PC-3 (cell line): ENCODE results near the gene HDAC5. TPM values are rescaled to one million over a fixed set of nuclear protein-coding genes. Genes with fewer than 3 reads are reported as not detected.

Source experiments
- ATAC-seq: fragments of 200-7000 bp; cut with Tn5 transposase; 2 replicates; pipeline ENCODE4 v1.9.1; 2020; ENCODE audit warnings: mild to moderate bottlenecking, moderate library complexity
- BruUV-seq: library from RNA; stranded (reverse); fragments of 400-500 nt; replicated peaks from 2 replicates; lab custom pipeline; 2021; lab: Mats Ljungman, UMichigan
- CTCF ChIA-PET: fragments of 300-600 bp; sonication (Branson Sonifier 250); formaldehyde crosslinking; loops from one replicate; lab custom pipeline; 2022; ENCODE audit warnings: antibody characterized with exemption; lab: Charles Lee
- POLR2A ChIA-PET: fragments of 300-600 bp; sonication (Branson Sonifier 250); formaldehyde crosslinking; loops from one replicate; lab custom pipeline; 2022; ENCODE audit warnings: antibody characterized with exemption; ENCODE audit not compliant: unreplicated experiment; lab: Charles Lee
- DNase-seq: peaks from one replicate; pipeline ENCODE4 v3.0.0-alpha.2; 2015
- H2AFZ ChIP-seq: fragments of 300-600 bp; sonication (generic); 2 replicates; pipeline ENCODE4 v1.6.0; 2016; ENCODE audit warnings: antibody characterized with exemption, low read length
- H3F3A ChIP-seq: fragments of 300-600 bp; sonication (generic); one replicate; pipeline ENCODE4 v1.6.0; 2017; ENCODE audit warnings: antibody characterized with exemption, low read length, control low read depth, mild to moderate bottlenecking; ENCODE audit not compliant: unreplicated experiment
- H3K27ac ChIP-seq: fragments of 300-600 bp; sonication (generic); 2 replicates; pipeline ENCODE4 v1.5.1; 2016; ENCODE audit warnings: mild to moderate bottlenecking, low read length
- H3K27me3 ChIP-seq: fragments of 300-600 bp; sonication (generic); 2 replicates; pipeline ENCODE4 v1.6.1; 2016; ENCODE audit warnings: low read length, mixed read lengths
- H3K36me3 ChIP-seq: fragments of 300-600 bp; sonication (generic); 2 replicates; pipeline ENCODE4 v1.6.1; 2016; ENCODE audit warnings: low read depth, mixed run types, low read length, mixed read lengths
- H3K4me1 ChIP-seq: fragments of 300-600 bp; sonication (generic); 2 replicates; pipeline ENCODE4 v1.5.1; 2016; ENCODE audit warnings: low read length; ENCODE audit not compliant: insufficient read depth
- H3K4me2 ChIP-seq: fragments of 300-600 bp; sonication (generic); 2 replicates; pipeline ENCODE4 v1.6.0; 2016; ENCODE audit warnings: low read length
- H3K4me3 ChIP-seq: fragments of 300-600 bp; sonication (generic); 2 replicates; pipeline ENCODE4 v1.5.1; 2016; ENCODE audit warnings: mild to moderate bottlenecking, low read length, mixed read lengths
- H3K79me2 ChIP-seq: fragments of 300-600 bp; sonication (generic); 2 replicates; pipeline ENCODE4 v1.6.1; 2017; ENCODE audit warnings: low read length, mixed read lengths
- H3K9ac ChIP-seq: fragments of 300-600 bp; sonication (generic); 2 replicates; pipeline ENCODE4 v1.6.0; 2016; ENCODE audit warnings: mild to moderate bottlenecking, low read length
- H3K9me2 ChIP-seq: fragments of 300-600 bp; sonication (generic); replicated peaks from 2 replicates; pipeline ENCODE4 v1.6.1; 2016; ENCODE audit warnings: mixed run types, low read length, mixed read lengths
- H3K9me3 ChIP-seq: fragments of 300-600 bp; sonication (generic); 2 replicates; pipeline ENCODE4 v1.6.1; 2016; ENCODE audit warnings: low read length, mixed read lengths
- H4K20me1 ChIP-seq: fragments of 300-600 bp; sonication (generic); 2 replicates; pipeline ENCODE4 v1.6.1; 2016; ENCODE audit warnings: low read length, mixed read lengths
- EZH2 ChIP-seq: fragments of 300-600 bp; sonication (generic); IDR thresholded peaks from one replicate; pipeline ENCODE4 v1.6.1; 2017; ENCODE audit warnings: antibody characterized with exemption, mild to moderate bottlenecking, low read length; ENCODE audit not compliant: unreplicated experiment
- EZH2phosphoT487 ChIP-seq: fragments of 300-600 bp; sonication (generic); IDR thresholded peaks from 2 replicates; pipeline ENCODE4 v1.6.1; 2018; ENCODE audit warnings: mild to moderate bottlenecking, antibody characterized with exemption, low read length, borderline replicate concordance
- intact Hi-C: fragments of 100-400 bp; cut with micrococcal nuclease; formaldehyde crosslinking; loops from 2 replicates; pipeline ENCODE4 v1.9.0; 2023
- total RNA-seq: library from RNA; depleted of rRNA; stranded (reverse); fragments of >200 nt; gene quantifications from 2 replicates; pipeline ENCODE4 v1.2.3, GENCODE V29; 2014
- TF ChIP-seq, protein P1 (sequence below): fragments of 300-600 bp; sonication (generic); conservative IDR thresholded peaks from 2 replicates; pipeline ENCODE4 v1.5.1; 2017; ENCODE audit warnings: antibody characterized with exemption, low read depth, mild to moderate bottlenecking, low read length

The HDAC5 gene
- total RNA-seq, 1 experiment from 2014 or later = 39.1 TPM

DNA sequence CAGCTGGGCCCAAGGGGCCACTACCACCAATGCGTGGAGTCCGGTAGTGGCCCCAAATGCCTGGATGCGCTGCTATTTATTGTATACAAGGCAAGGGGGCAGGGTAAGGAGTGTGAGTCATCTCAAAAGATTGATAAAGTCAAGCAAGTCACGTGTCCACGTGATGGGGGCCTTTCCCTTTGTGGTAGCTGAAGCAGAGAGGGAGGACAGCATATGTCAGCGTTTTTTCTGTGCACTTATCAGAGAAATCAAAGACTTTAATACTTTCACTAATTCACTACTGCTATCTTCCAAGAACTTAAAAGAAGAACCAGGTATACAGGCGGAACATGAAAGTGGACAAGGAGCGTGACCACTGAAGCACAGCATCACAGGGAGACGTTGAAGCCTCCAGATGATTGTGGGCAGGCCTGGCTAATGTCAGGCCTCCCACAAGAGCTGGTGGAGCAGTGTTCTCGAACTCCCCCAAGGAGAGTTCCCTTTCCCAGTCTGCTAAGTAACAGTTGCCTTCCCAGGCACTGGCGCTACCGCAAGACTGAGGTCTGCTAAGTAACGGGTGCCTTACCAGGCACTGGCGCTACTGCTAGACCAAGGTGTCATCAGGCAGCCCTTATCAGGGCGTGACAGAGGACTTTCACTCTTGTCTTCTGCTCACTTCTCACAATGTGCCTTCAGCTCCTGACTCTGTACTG is 36.2 kb upstream of the HDAC5 start:
- ChIA-PET POLR2A (no interaction called here), CTCF (no interaction called here)
- no peaks in the 10 kb centered on the region for H3K4me1 ChIP-seq
- H3K79me2 ChIP-seq = no peaks in the 10 kb centered on the region
- H3K4me3 ChIP-seq = no peak overlapping the region
- no peaks in the 10 kb centered on the region for H4K20me1 ChIP-seq
- no peak overlapping the region for H2AFZ ChIP-seq
- no TSS peak for BruUV-seq
- intact Hi-C loops = no loop called here
- no peak for DNase-seq
- ATAC-seq = no peak
- no peaks in the 10 kb centered on the region for H3K9me3 ChIP-seq
- no peaks in the 10 kb centered on the region for H3K27me3 ChIP-seq
- peaks cover 29% of the 10 kb centered on the region for H3K36me3 ChIP-seq
- TF ChIP-seq EZH2phosphoT487 (no peak), EZH2 (no peak)
- TF ChIP-seq, protein P1, sequence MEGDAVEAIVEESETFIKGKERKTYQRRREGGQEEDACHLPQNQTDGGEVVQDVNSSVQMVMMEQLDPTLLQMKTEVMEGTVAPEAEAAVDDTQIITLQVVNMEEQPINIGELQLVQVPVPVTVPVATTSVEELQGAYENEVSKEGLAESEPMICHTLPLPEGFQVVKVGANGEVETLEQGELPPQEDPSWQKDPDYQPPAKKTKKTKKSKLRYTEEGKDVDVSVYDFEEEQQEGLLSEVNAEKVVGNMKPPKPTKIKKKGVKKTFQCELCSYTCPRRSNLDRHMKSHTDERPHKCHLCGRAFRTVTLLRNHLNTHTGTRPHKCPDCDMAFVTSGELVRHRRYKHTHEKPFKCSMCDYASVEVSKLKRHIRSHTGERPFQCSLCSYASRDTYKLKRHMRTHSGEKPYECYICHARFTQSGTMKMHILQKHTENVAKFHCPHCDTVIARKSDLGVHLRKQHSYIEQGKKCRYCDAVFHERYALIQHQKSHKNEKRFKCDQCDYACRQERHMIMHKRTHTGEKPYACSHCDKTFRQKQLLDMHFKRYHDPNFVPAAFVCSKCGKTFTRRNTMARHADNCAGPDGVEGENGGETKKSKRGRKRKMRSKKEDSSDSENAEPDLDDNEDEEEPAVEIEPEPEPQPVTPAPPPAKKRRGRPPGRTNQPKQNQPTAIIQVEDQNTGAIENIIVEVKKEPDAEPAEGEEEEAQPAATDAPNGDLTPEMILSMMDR = no peak
- no peaks in the 10 kb centered on the region for H3K9me2 ChIP-seq
- no peak overlapping the region for H3K4me2 ChIP-seq
- H3K9ac ChIP-seq = no peak overlapping the region
- H3F3A ChIP-seq = no peaks in the 10 kb centered on the region
- H3K27ac ChIP-seq = no peak overlapping the region

DNA sequence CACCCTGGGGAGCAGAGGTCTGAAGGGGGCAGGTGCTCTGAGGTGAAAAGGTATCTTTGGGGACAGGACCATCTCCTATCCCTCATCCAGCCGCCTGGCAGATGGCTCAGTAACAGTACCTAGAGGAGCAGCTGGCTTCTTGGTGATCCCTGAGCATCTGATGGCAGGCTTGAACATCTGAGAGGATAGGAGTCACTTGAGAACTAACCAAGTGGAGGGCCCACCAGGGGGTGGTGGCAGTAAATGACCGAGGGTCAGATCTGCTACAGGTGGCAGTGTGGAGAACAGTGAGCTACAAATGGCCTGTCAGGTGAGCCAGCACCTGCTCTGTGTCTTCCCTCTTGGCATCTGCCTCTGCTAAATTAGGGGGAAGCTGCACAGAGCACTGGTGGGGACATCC is 32.0 kb upstream of the HDAC5 start:
- Histone ChIP-seq H3K9me3 (no peaks in the 10 kb centered on the region), H3K4me2 (no peak overlapping the region), H2AFZ (no peak overlapping the region), H3K9ac (no peak overlapping the region), H3K27me3 (no peaks in the 10 kb centered on the region), H3K4me3 (no peak overlapping the region), H3K4me1 (no peaks in the 10 kb centered on the region), H3K36me3 (peaks cover 41% of the 10 kb centered on the region), H3K9me2 (no peaks in the 10 kb centered on the region), H3K27ac (no peak overlapping the region), H3F3A (no peaks in the 10 kb centered on the region), H3K79me2 (peaks cover 24% of the 10 kb centered on the region), H4K20me1 (peaks cover 8% of the 10 kb centered on the region; the same call in 1 of the 2 replicates)
- DNase-seq = no peak
- CTCF ChIA-PET = no interaction called here
- TF ChIP-seq EZH2 = no peak
- ATAC-seq = no peak
- no TSS peak for BruUV-seq
- POLR2A ChIA-PET = no interaction called here
- intact Hi-C loops = no loop called here

- Histone ChIP-seq H3K27me3 (no peaks in the 10 kb centered on the region), H2AFZ (no peak overlapping the region), H3K9me2 (no peaks in the 10 kb centered on the region), H3K9me3 (no peaks in the 10 kb centered on the region), H4K20me1 (peaks cover 8% of the 10 kb centered on the region; the same call in 1 of the 2 replicates), H3K36me3 (peaks cover 47% of the 10 kb centered on the region), H3K4me1 (no peaks in the 10 kb centered on the region), H3K27ac (no peak overlapping the region), H3K79me2 (peaks cover 48% of the 10 kb centered on the region), H3K9ac (no peak overlapping the region), H3K4me3 (no peak overlapping the region), H3F3A (no peaks in the 10 kb centered on the region), H3K4me2 (no peak overlapping the region)
- ATAC-seq = no peak
- DNase-seq = no peak
- BruUV-seq = no TSS peak
- ChIA-PET POLR2A (no interaction called here), CTCF (no interaction called here)
- TF ChIP-seq EZH2phosphoT487 (no peak), EZH2 (no peak)
- TF ChIP-seq, protein P1 = no peak
- intact Hi-C loops = no loop called here
Observed at GRCh38 chr17:44152875-44153274, 29.4 kb upstream of the HDAC5 start.
